Panc1 (cell line): ENCODE data around the gene MTMR11. TPM values are rescaled to one million over a fixed set of nuclear protein-coding genes. Genes with fewer than 3 reads are reported as not detected.

Experiments used
- ATAC-seq: fragments of 200-7000 bp; cut with Tn5 transposase; 2 replicates; pipeline ENCODE4 v1.9.1; 2020; ENCODE audit warnings: mild to moderate bottlenecking, moderate library complexity
- BruUV-seq: library from RNA; stranded (reverse); fragments of 400-500 nt; replicated peaks from 2 replicates; lab custom pipeline; 2021; lab: Mats Ljungman, UMichigan
- CTCF ChIA-PET: fragments of 300-600 bp; sonication (Branson Sonifier 250); formaldehyde crosslinking; loops from one replicate; lab custom pipeline; 2022; ENCODE audit warnings: antibody characterized with exemption; lab: Charles Lee
- POLR2A ChIA-PET: fragments of 300-600 bp; sonication (Branson Sonifier 250); formaldehyde crosslinking; loops from one replicate; lab custom pipeline; 2022; ENCODE audit warnings: antibody characterized with exemption; lab: Charles Lee
- DNase-seq: peaks from one replicate; pipeline ENCODE4 v3.0.0-alpha.2; 2010; ENCODE audit warnings: low read depth, low spot score
- H3K27ac ChIP-seq: 2 replicates; pipeline ENCODE4 v1.5.1; 2011; ENCODE audit warnings: mild to moderate bottlenecking, low read length, inconsistent platforms
- H3K27me3 ChIP-seq: fragments of 200-500 bp; sonication (Bioruptor generic); 2 replicates; pipeline ENCODE4 v1.6.0; 2014; ENCODE audit warnings: low read length, inconsistent platforms; ENCODE audit not compliant: control insufficient read depth, insufficient read depth
- H3K36me3 ChIP-seq: fragments of 200-500 bp; sonication (Bioruptor generic); 2 replicates; pipeline ENCODE4 v1.5.1; 2014; ENCODE audit warnings: inconsistent platforms, mild to moderate bottlenecking, low read length, moderate library complexity; ENCODE audit not compliant: control insufficient read depth, insufficient read depth
- H3K4me1 ChIP-seq: 2 replicates; pipeline ENCODE4 v1.5.1; 2011; ENCODE audit warnings: inconsistent platforms, mild to moderate bottlenecking, low read length, moderate library complexity; ENCODE audit not compliant: control insufficient read depth, insufficient read depth
- H3K4me3 ChIP-seq, 2 experiments: 2 replicates each; pipeline ENCODE4 v1.5.1; 2011 to 2012; ENCODE audit warnings: low read depth in 2 of 2, low read length in 2 of 2, mild to moderate bottlenecking in 2 of 2, inconsistent platforms in 1 of 2, moderate library complexity in 1 of 2
- H3K9me3 ChIP-seq: fragments of 200-500 bp; sonication (Bioruptor generic); 2 replicates; pipeline ENCODE4 v1.5.1; 2014; ENCODE audit warnings: low read depth, mild to moderate bottlenecking, inconsistent platforms, low read length, moderate library complexity; ENCODE audit not compliant: control insufficient read depth, insufficient read depth
- POLR2AphosphoS5 ChIP-seq: IDR thresholded peaks from 2 replicates; pipeline ENCODE4 v1.6.1; 2012; ENCODE audit warnings: mild to moderate bottlenecking, low read depth, low read length, moderate library complexity
- REST ChIP-seq, 2 experiments: IDR thresholded peaks; 2 replicates each; pipeline ENCODE4 v1.6.1; 2011 to 2012; ENCODE audit warnings: low read depth in 2 of 2, control low read depth in 1 of 2, low read length in 1 of 2, mild to moderate bottlenecking in 1 of 2, moderate library complexity in 1 of 2; ENCODE audit not compliant: insufficient read depth in 1 of 2
- SIN3A ChIP-seq: IDR thresholded peaks from 2 replicates; pipeline ENCODE4 v1.6.1; 2012; ENCODE audit warnings: low read depth, mild to moderate bottlenecking, low read length, moderate library complexity, borderline replicate concordance; ENCODE audit not compliant: insufficient read depth
- TCF7L2 ChIP-seq: IDR thresholded peaks from 2 replicates; pipeline ENCODE4 v1.6.1; 2011; ENCODE audit warnings: mild to moderate bottlenecking, low read depth, low read length, inconsistent platforms
- in situ Hi-C: cut with HindIII; loops from 2 replicates; pipeline ENCODE4 v1.10.0; 2016; ENCODE audit warnings: low sequenced_read_pairs, low pct_unique_long_range_greater_than_20kb
- intact Hi-C: fragments of 100-400 bp; cut with micrococcal nuclease; formaldehyde crosslinking; loops from one replicate; pipeline ENCODE4 v1.10.0; 2022; ENCODE audit not compliant: unreplicated experiment
- total RNA-seq: library from RNA; stranded (reverse); gene quantifications from one replicate; pipeline ENCODE4 v1.2.1, GENCODE V29; 2021; ENCODE audit not compliant: unreplicated experiment
- TF ChIP-seq, protein P1 (sequence below): fragments of 450-650 bp; IDR thresholded peaks from 2 replicates; pipeline ENCODE4 v1.5.1; 2017; ENCODE audit warnings: mild to moderate bottlenecking

Gene MTMR11
- total RNA-seq, 1 experiment from 2014 or later, result 12.0 TPM

- no peak for TF ChIP-seq REST (IDR thresholded peaks at IDR 0.05; ENCODE audit: insufficient read depth in 1 of 2, low read depth in 2 of 2, low read length in 1 of 2)
- no peak for TF ChIP-seq TCF7L2
- TF ChIP-seq POLR2AphosphoS5, result no peak
- TF ChIP-seq, protein P1, sequence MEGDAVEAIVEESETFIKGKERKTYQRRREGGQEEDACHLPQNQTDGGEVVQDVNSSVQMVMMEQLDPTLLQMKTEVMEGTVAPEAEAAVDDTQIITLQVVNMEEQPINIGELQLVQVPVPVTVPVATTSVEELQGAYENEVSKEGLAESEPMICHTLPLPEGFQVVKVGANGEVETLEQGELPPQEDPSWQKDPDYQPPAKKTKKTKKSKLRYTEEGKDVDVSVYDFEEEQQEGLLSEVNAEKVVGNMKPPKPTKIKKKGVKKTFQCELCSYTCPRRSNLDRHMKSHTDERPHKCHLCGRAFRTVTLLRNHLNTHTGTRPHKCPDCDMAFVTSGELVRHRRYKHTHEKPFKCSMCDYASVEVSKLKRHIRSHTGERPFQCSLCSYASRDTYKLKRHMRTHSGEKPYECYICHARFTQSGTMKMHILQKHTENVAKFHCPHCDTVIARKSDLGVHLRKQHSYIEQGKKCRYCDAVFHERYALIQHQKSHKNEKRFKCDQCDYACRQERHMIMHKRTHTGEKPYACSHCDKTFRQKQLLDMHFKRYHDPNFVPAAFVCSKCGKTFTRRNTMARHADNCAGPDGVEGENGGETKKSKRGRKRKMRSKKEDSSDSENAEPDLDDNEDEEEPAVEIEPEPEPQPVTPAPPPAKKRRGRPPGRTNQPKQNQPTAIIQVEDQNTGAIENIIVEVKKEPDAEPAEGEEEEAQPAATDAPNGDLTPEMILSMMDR, result no peak
- TF ChIP-seq SIN3A, result no peak
- intact Hi-C loops (no loop called here), in situ Hi-C loops (no loop called here)
- no peak for DNase-seq
- Histone ChIP-seq H3K27ac (peak overlapping the region; percentile 99), H3K4me3 (peak overlapping the region; percentile 79 to 93), H3K4me1 (peaks cover 25% of the 10 kb centered on the region), H3K9me3 (no peaks in the 10 kb centered on the region), H3K27me3 (no peaks in the 10 kb centered on the region), H3K36me3 (peaks cover 28% of the 10 kb centered on the region)
- ChIA-PET CTCF (no interaction called here), POLR2A (interaction anchor here (0.8 kb wide), 1 partner anchor 43 kb away, joined by 3 read pairs; no protein-coding TSS in a partner anchor)
- no peak for ATAC-seq
- no TSS peak for BruUV-seq
These were observed 8.3 kb downstream of the MTMR11 start for GRCh38 chr1:149928401-149928724.

DNA sequence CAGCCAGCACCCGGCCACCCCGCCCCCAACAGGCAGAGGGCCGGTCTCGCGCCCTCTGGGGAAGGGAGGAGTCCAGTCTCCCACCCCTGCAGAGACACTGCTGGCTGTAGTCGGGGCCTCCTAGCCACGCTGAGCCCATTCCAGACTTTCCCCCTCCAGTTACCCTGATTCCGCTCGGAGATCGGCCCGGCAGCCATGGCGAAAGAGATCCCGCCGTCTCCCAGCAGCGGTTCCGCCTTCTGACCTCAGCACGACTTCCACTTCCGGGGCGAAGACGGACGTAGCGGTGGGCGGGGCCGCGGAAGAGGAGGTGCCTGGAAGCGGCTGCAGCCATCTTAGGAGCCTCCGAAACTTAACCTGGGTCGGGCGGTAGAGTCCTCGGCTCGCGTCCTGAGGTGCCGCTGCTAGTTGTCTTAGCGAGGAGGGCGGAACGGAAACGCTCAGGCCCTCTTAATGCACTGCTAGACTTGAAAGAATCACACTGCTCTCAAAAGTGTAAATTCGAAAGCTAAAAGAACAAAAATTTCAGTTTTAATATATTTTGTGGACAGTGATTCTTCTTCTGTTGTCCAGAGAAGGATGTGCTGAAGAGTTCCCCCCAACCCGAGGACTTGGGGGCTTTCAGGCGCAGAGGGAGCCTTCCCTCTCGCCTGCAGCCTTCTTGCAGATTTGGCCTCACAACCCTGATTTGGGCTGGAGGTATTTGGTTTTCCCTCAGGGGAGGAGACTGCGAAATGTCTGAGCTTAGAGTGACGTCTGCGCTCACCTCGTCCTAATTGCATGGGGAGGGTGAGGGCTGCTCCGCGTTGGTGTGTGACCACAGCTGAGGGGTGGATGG lies 8.9 kb downstream of the MTMR11 start, which contains the start of gene SF3B4:
TSS of gene SF3B4 (minus strand) at position 241 of the 838 bp plus-strand sequence. CDS start at position 197, 44 bp downstream.
- no peaks in the 10 kb centered on the region for H3K27me3 ChIP-seq
- POLR2A ChIA-PET, result interaction anchor here (0.8 kb wide), 1 partner anchor 42 kb away, joined by 3 read pairs; no protein-coding TSS in a partner anchor
- no peaks in the 10 kb centered on the region for H3K9me3 ChIP-seq
- H3K4me3 ChIP-seq, result peak within 1 kb of the TSS; percentile 79 to 93
- DNase-seq (no peak), ATAC-seq (peak; percentile 99)
- CTCF ChIA-PET, result interaction anchor here (0.6 kb wide), 1 partner anchor 243 kb away, joined by 3 read pairs; no protein-coding TSS in a partner anchor
- BruUV-seq, result TSS peak; percentile 99
- in situ Hi-C loops (no loop called here), intact Hi-C loops (no loop called here)
- H3K36me3 ChIP-seq, result peaks cover 28% of the 10 kb centered on the region
- H3K27ac ChIP-seq, result peak within 1 kb of the TSS; percentile 99
- H3K4me1 ChIP-seq, result peaks cover 25% of the 10 kb centered on the region
- TF ChIP-seq, protein P1, result no peak
- TF ChIP-seq REST (IDR thresholded peaks at IDR 0.05; ENCODE audit: insufficient read depth in 1 of 2, low read depth in 2 of 2, low read length in 1 of 2) (0 out of 4 replicates have a peak, but pooled peaks of 1 of the 2 experiments have one; percentile 36), SIN3A (0 out of 2 replicates have a peak, but pooled peaks have one; percentile 36), POLR2AphosphoS5 (peak; percentile 95), TCF7L2 (no peak)
